ENCODE results near the gene BCAR1. TPM values are rescaled to one million over a fixed set of nuclear protein-coding genes. Genes with fewer than 3 reads are reported as not detected.

Gene BCAR1
- total RNA-seq, 1 experiment from 2014 or later, result 120 TPM

DNA sequence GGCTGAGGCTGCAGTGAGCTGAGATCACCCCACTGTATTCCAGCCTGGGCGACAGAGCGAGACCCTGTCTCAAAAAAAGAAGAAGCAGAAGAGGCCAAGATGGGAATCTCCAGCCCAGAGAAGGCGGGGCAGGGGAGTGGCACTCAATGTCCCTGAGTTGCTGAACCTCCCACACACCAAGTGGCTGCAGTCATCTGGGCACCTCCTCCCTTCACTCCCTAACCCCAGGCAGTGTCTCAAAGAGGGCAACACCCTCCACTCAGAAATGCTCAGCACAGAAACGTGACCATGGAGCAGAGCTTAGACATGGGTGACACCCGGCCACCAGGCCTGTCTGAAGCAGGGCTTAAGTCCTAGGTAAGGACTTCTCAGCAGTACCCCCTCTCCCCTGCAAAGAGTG, 36.3 kb upstream of the BCAR1 start:
- ATAC-seq (no peak), DNase-seq (ENCODE audit: low read depth, low spot score) (no peak)
- Histone ChIP-seq H3K4me1 (ENCODE audit: control insufficient read depth, insufficient read depth, low read length) (no peaks in the 10 kb centered on the region), H3K27me3 (ENCODE audit: control insufficient read depth, insufficient read depth, low read length) (no peaks in the 10 kb centered on the region), H3K36me3 (ENCODE audit: control insufficient read depth, insufficient read depth, low read length) (no peaks in the 10 kb centered on the region), H3K9me3 (ENCODE audit: control insufficient read depth, insufficient read depth, low read depth, low read length) (no peaks in the 10 kb centered on the region), H3K4me3 (ENCODE audit: low read depth in 2 of 2, low read length in 2 of 2) (no peak overlapping the region), H3K27ac (ENCODE audit: low read length) (no peak overlapping the region)
- no peak for TF ChIP-seq SIN3A (IDR thresholded peaks at IDR 0.05; ENCODE audit: borderline replicate concordance, insufficient read depth, low read depth, low read length)
- TF ChIP-seq TCF7L2 (IDR thresholded peaks at IDR 0.05; ENCODE audit: low read depth, low read length), result no peak
- TF ChIP-seq, protein P1, sequence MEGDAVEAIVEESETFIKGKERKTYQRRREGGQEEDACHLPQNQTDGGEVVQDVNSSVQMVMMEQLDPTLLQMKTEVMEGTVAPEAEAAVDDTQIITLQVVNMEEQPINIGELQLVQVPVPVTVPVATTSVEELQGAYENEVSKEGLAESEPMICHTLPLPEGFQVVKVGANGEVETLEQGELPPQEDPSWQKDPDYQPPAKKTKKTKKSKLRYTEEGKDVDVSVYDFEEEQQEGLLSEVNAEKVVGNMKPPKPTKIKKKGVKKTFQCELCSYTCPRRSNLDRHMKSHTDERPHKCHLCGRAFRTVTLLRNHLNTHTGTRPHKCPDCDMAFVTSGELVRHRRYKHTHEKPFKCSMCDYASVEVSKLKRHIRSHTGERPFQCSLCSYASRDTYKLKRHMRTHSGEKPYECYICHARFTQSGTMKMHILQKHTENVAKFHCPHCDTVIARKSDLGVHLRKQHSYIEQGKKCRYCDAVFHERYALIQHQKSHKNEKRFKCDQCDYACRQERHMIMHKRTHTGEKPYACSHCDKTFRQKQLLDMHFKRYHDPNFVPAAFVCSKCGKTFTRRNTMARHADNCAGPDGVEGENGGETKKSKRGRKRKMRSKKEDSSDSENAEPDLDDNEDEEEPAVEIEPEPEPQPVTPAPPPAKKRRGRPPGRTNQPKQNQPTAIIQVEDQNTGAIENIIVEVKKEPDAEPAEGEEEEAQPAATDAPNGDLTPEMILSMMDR (IDR thresholded peaks at IDR 0.05), result no peak
- TF ChIP-seq, protein P2, sequence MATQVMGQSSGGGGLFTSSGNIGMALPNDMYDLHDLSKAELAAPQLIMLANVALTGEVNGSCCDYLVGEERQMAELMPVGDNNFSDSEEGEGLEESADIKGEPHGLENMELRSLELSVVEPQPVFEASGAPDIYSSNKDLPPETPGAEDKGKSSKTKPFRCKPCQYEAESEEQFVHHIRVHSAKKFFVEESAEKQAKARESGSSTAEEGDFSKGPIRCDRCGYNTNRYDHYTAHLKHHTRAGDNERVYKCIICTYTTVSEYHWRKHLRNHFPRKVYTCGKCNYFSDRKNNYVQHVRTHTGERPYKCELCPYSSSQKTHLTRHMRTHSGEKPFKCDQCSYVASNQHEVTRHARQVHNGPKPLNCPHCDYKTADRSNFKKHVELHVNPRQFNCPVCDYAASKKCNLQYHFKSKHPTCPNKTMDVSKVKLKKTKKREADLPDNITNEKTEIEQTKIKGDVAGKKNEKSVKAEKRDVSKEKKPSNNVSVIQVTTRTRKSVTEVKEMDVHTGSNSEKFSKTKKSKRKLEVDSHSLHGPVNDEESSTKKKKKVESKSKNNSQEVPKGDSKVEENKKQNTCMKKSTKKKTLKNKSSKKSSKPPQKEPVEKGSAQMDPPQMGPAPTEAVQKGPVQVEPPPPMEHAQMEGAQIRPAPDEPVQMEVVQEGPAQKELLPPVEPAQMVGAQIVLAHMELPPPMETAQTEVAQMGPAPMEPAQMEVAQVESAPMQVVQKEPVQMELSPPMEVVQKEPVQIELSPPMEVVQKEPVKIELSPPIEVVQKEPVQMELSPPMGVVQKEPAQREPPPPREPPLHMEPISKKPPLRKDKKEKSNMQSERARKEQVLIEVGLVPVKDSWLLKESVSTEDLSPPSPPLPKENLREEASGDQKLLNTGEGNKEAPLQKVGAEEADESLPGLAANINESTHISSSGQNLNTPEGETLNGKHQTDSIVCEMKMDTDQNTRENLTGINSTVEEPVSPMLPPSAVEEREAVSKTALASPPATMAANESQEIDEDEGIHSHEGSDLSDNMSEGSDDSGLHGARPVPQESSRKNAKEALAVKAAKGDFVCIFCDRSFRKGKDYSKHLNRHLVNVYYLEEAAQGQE (IDR thresholded peaks at IDR 0.05; ENCODE audit: insufficient read depth in 1 of 2, low read depth in 2 of 2, low read length in 1 of 2), result no peak
- no peak for TF ChIP-seq POLR2AphosphoS5 (IDR thresholded peaks at IDR 0.05; ENCODE audit: low read depth, low read length)
- in situ Hi-C loops (cut with HindIII; ENCODE audit: low pct_unique_long_range_greater_than_20kb, low sequenced_read_pairs) (no loop called here), intact Hi-C loops (cut with micrococcal nuclease; ENCODE audit: unreplicated experiment) (no loop called here)
- ChIA-PET CTCF (no interaction called here), POLR2A (no interaction called here)
- no TSS peak for BruUV-seq (replicated peaks)

DNA sequence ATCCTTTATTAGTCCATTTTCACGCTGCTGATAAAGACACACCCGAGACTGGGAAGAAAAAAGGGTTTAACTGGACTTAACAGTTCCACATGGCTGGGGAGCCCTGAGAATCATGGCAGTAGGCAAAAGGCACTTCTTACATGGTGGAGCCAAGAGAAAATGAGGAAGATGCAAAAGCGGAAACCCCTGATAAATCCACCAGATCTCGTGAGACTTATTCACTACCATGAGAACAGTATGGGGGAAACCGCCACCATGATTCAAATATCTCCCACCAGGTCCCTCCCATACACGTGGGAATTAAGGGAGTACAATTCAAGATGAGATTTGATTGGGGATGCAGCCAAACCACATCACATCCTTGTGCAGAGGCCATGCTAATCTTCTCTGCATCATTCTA, 35.0 kb upstream of the BCAR1 start:
- no peak for ATAC-seq
- Histone ChIP-seq H3K9me3 (ENCODE audit: control insufficient read depth, insufficient read depth, low read depth, low read length) (no peaks in the 10 kb centered on the region), H3K27me3 (ENCODE audit: control insufficient read depth, insufficient read depth, low read length) (no peaks in the 10 kb centered on the region), H3K27ac (ENCODE audit: low read length) (no peak overlapping the region), H3K4me3 (ENCODE audit: low read depth in 2 of 2, low read length in 2 of 2) (no peak overlapping the region), H3K4me1 (ENCODE audit: control insufficient read depth, insufficient read depth, low read length) (no peaks in the 10 kb centered on the region), H3K36me3 (ENCODE audit: control insufficient read depth, insufficient read depth, low read length) (no peaks in the 10 kb centered on the region)
- BruUV-seq (replicated peaks), result no TSS peak
- ChIA-PET POLR2A (no interaction called here), CTCF (no interaction called here)
- in situ Hi-C loops (cut with HindIII; ENCODE audit: low pct_unique_long_range_greater_than_20kb, low sequenced_read_pairs) (no loop called here), intact Hi-C loops (cut with micrococcal nuclease; ENCODE audit: unreplicated experiment) (no loop called here)
- no peak for DNase-seq (ENCODE audit: low read depth, low spot score)
- TF ChIP-seq TCF7L2 (IDR thresholded peaks at IDR 0.05; ENCODE audit: low read depth, low read length), result no peak
- TF ChIP-seq POLR2AphosphoS5 (IDR thresholded peaks at IDR 0.05; ENCODE audit: low read depth, low read length), result no peak
- TF ChIP-seq SIN3A (IDR thresholded peaks at IDR 0.05; ENCODE audit: borderline replicate concordance, insufficient read depth, low read depth, low read length), result no peak
- TF ChIP-seq, protein P1 (IDR thresholded peaks at IDR 0.05), result no peak
- TF ChIP-seq, protein P2 (IDR thresholded peaks at IDR 0.05; ENCODE audit: insufficient read depth in 1 of 2, low read depth in 2 of 2, low read length in 1 of 2), result no peak

Measured in Panc1 (cell line).